K562 (cell line): Measurements from ENCODE around the gene CEP162. TPM values are rescaled to one million over a fixed set of nuclear protein-coding genes. Genes with fewer than 3 reads are reported as not detected.
"Not testable (repeated sequence)": the region's sequence is repeated elsewhere in the genome, so short reads cannot be mapped to it uniquely, and the experiment has no call there.

ENCODE experiments used
- ATAC-seq: fragments of 200-7000 bp; cut with Tn5 transposase; 3 replicates; pipeline ENCODE4 v1.9.1; 2020; ENCODE audit warnings: moderate library complexity
- BruUV-seq: library from RNA; stranded (reverse); fragments of 400-500 nt; replicated peaks from 2 replicates; lab custom pipeline; 2021; lab: Mats Ljungman, UMichigan
- CTCF ChIA-PET: fragments of 300-600 bp; formaldehyde crosslinking; extraction: SDS; loops from one replicate; lab custom pipeline; 2021; ENCODE audit warnings: low intra/inter-chr PET ratio; lab: Yijun Ruan, JAX
- POLR2A ChIA-PET: fragments of 300-600, 350-650 bp; sonication (Branson Sonifier 250); formaldehyde crosslinking; extraction: SDS; loops from one replicate; lab custom pipeline; 2021; ENCODE audit warnings: antibody characterized with exemption, inconsistent platforms; lab: Yijun Ruan, JAX
- DNase-seq, 4 experiments: peaks; one replicate each; pipeline versions ENCODE4 v3.0.0 to v3.0.0-alpha.2; 2011 to 2018; ENCODE audit warnings: low spot score in 3 of 4, mixed read lengths in 3 of 4; ENCODE audit errors: extremely low read depth in 1 of 4
- FAIRE-seq: peaks from 2 replicates; lab custom pipeline; 2011; peaks lifted over from hg19 to GRCh38; lab: Jason Lieb, UNC
- H2AFZ ChIP-seq: 2 replicates; pipeline ENCODE4 v1.6.0; 2011; ENCODE audit warnings: low read depth, low read length, control low read depth, inconsistent platforms
- H3K27ac ChIP-seq: fragments of 200-600 bp; 3 replicates; pipeline ENCODE4 v1.8.0; 2011; ENCODE audit warnings: low read depth, mild to moderate bottlenecking, control low read depth, inconsistent platforms, low read length, moderate library complexity, mixed read lengths; ENCODE audit errors: extremely low read depth
- H3K27me3 ChIP-seq, 2 experiments: fragments of 300-600 bp in 1 of 2; 2 replicates in 1 of 2; 3 replicates in 1 of 2; pipeline versions ENCODE4 v1.6.0 to v1.8.0; 2011; ENCODE audit warnings: inconsistent platforms in 2 of 2, low read length in 2 of 2, mild to moderate bottlenecking in 1 of 2, mixed read lengths in 1 of 2, moderate library complexity in 1 of 2; ENCODE audit not compliant: control insufficient read depth in 2 of 2, insufficient read depth in 2 of 2
- H3K36me3 ChIP-seq: fragments of 300-600 bp; 3 replicates; pipeline ENCODE4 v1.8.0; 2011; ENCODE audit warnings: mild to moderate bottlenecking, low read length, inconsistent platforms; ENCODE audit not compliant: control insufficient read depth, insufficient read depth
- H3K4me1 ChIP-seq, 2 experiments: fragments of 200-600 bp in 1 of 2; replicated peaks in 1 of 2; 2 replicates in 1 of 2; 3 replicates in 1 of 2; pipeline versions ENCODE4 v1.5.1 to v1.8.0; 2011; ENCODE audit warnings: inconsistent platforms in 2 of 2, low read length in 2 of 2, mild to moderate bottlenecking in 1 of 2, mixed read lengths in 1 of 2, moderate library complexity in 1 of 2; ENCODE audit not compliant: control insufficient read depth in 2 of 2, insufficient read depth in 2 of 2
- H3K4me2 ChIP-seq: 2 replicates; pipeline ENCODE4 v1.6.1; 2011; ENCODE audit warnings: low read length, control low read depth, inconsistent platforms, mixed read lengths; ENCODE audit not compliant: insufficient read depth
- H3K4me3 ChIP-seq: fragments of 200-600 bp; sonication (generic), shearing (Covaris generic); 2 replicates; pipeline ENCODE4 v1.5.1; 2016; ENCODE audit warnings: control low read depth, inconsistent platforms
- H3K79me2 ChIP-seq: fragments of 200-600 bp; 3 replicates; pipeline ENCODE4 v1.8.0; 2011; ENCODE audit warnings: low read length, inconsistent platforms; ENCODE audit not compliant: control insufficient read depth, insufficient read depth
- H3K9ac ChIP-seq, 2 experiments: 2 replicates each; pipeline versions ENCODE4 v1.6.0 to v1.6.1; 2011; ENCODE audit warnings: low read depth in 2 of 2, low read length in 2 of 2, control low read depth in 1 of 2, inconsistent platforms in 1 of 2, mild to moderate bottlenecking in 1 of 2, mixed read lengths in 1 of 2; ENCODE audit not compliant: insufficient read depth in 1 of 2
- H3K9me1 ChIP-seq: one replicate; pipeline ENCODE4 v1.6.0; 2011; ENCODE audit warnings: inconsistent platforms, mild to moderate bottlenecking, low read length, moderate library complexity; ENCODE audit not compliant: control insufficient read depth, insufficient read depth
- H3K9me3 ChIP-seq: replicated peaks from 2 replicates; pipeline ENCODE4 v1.5.1; 2011; ENCODE audit warnings: low read depth, low read length, inconsistent platforms; ENCODE audit not compliant: control insufficient read depth, insufficient read depth
- H4K20me1 ChIP-seq: replicated peaks from 2 replicates; pipeline ENCODE4 v1.6.1; 2011; ENCODE audit warnings: low read length, inconsistent platforms, mixed read lengths; ENCODE audit not compliant: control insufficient read depth, insufficient read depth
- STAT6 ChIP-seq: sonication (generic); formaldehyde crosslinking; IDR thresholded peaks from 2 replicates; pipeline ENCODE4 v1.8.1; 2023; ENCODE audit warnings: mild to moderate bottlenecking, missing genetic modification reagents
- ZNF146 ChIP-seq: IDR thresholded peaks from one replicate; pipeline ENCODE4 v1.6.1; 2018; ENCODE audit warnings: missing compliant biosample characterization; ENCODE audit not compliant: unreplicated experiment
- WGBS: fragments of 100-300 bp; shearing (Covaris generic); methylation state at CpG from one replicate; pipeline ENCODE4 v1.1.6; 2016; ENCODE audit warnings: low coverage, mixed read lengths; ENCODE audit not compliant: insufficient coverage; ENCODE audit errors: missing lambda C conversion rate; 5-methylcytosine and 5-hydroxymethylcytosine counted together
- in situ Hi-C: fragments of 300-500 bp; cut with MboI; formaldehyde crosslinking; loops from 4 replicates; pipeline ENCODE4 v1.15.0; 2018; ENCODE audit warnings: inconsistent platforms, mixed read lengths
- intact Hi-C: fragments of 100-400 bp; cut with micrococcal nuclease; formaldehyde crosslinking; loops from 2 replicates; pipeline ENCODE4 v1.14.2; 2022
- polyA plus RNA-seq, 8 experiments: library from polyadenylated mRNA; depleted of rRNA in 4 of 8; stranded (reverse) in 5 of 8; unstranded in 3 of 8; fragments of >200 nt; fragmentation: Nextera tagmentation in 2 of 8; fragmentation: Illumina TruSeq in 1 of 8; extraction: Ambion mirVana in 2 of 8; extraction: Trizol in 1 of 8; gene quantifications; 2 replicates each; pipeline versions ENCODE4 v1.2.1 to v1.2.3, GENCODE V29; 2011 to 2014; ENCODE audit warnings: inconsistent platforms in 1 of 8, missing spikeins in 1 of 8
- total RNA-seq, 7 experiments: library from RNA; depleted of rRNA in 6 of 7; stranded (reverse); fragments of >200 nt in 6 of 7; fragmentation: Illumina TruSeq in 2 of 7; extraction: Trizol in 2 of 7; gene quantifications; 2 replicates each; pipeline versions ENCODE4 v1.2.1 to v1.2.3, GENCODE V29; 2011 to 2021; ENCODE audit warnings: low replicate concordance in 1 of 7

Gene CEP162
- total and polyA plus RNA-seq, 9 of the 15 experiments (the other 6 are each of a cell fraction or from before 2014, with no cell fraction given): 3.9 to 8.6 (median 6.7) TPM

GRCh38 chr6:84166395-84166794 lies 61.0 kb downstream of the CEP162 start (continued):
- TF ChIP-seq STAT6 (CRISPR knock-in tag): no peak

GRCh38 chr6:84164328-84164727 lies 63.1 kb downstream of the CEP162 start:
- FAIRE-seq, intact Hi-C loops, H2AFZ ChIP-seq, H3K36me3 ChIP-seq, H3K79me2 ChIP-seq, H3K4me3 ChIP-seq, H3K9me1 ChIP-seq, H3K4me1 ChIP-seq, H3K27ac ChIP-seq, BruUV-seq, DNase-seq, H3K27me3 ChIP-seq, in situ Hi-C loops, H3K9me3 ChIP-seq, ATAC-seq, H3K9ac ChIP-seq, H4K20me1 ChIP-seq, CTCF ChIA-PET, H3K4me2 ChIP-seq: not testable (repeated sequence)
- POLR2A ChIA-PET: interaction anchor here (0.7 kb wide), 1 partner anchor 37 kb away, joined by 3 read pairs; no protein-coding TSS in a partner anchor
- TF ChIP-seq ZNF146 (CRISPR knock-in tag): peak; percentile 65
- WGBS: 74% methylated on average over 3 of the region's 3 CpGs
